Prostate gland (tissue), 2 donors: Measurements from ENCODE around the gene RNASEH2B.

Source experiments
- POLR2A ChIP-seq: fragments of 450-650 bp; IDR thresholded peaks from one replicate; pipeline ENCODE4 v1.6.1; 2016; ENCODE audit warnings: antibody characterized with exemption, mild to moderate bottlenecking
- POLR2AphosphoS5 ChIP-seq: sonication (generic); formaldehyde crosslinking; IDR thresholded peaks from one replicate; pipeline ENCODE4 v1.6.1; 2017; ENCODE audit warnings: antibody characterized with exemption
- TF ChIP-seq, protein P1 (sequence below), 4 experiments: fragments of 200-600 bp in 2 of 4; fragments of 450-650 bp in 2 of 4; sonication (generic) in 2 of 4; IDR thresholded peaks; 1 replicate in 3 of 4; 2 replicates in 1 of 4; pipeline ENCODE4 v1.5.1; 2016 to 2019; ENCODE audit warnings: antibody characterized with exemption in 4 of 4, mild to moderate bottlenecking in 2 of 4, moderate library complexity in 2 of 4

DNA sequence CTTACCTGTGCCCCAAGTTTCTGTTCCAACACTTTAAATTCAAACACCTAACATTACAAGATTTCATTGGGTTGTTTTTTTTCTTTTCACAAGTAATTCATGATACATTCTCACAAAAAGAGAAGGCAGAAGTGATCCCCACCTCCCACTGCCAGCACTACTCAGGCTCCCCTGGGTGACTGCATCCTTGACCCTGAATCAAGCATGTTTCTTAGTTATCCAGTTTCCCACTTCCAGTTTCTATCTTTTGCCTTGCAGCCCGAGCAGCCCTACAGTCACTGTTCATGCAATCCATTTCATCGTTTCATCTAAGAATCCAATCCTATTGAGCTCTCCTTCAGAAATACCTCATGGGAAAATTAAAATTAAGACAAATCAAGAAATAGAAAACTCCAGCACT, 61.4 kb downstream of the RNASEH2B start:
- TF ChIP-seq, protein P1, sequence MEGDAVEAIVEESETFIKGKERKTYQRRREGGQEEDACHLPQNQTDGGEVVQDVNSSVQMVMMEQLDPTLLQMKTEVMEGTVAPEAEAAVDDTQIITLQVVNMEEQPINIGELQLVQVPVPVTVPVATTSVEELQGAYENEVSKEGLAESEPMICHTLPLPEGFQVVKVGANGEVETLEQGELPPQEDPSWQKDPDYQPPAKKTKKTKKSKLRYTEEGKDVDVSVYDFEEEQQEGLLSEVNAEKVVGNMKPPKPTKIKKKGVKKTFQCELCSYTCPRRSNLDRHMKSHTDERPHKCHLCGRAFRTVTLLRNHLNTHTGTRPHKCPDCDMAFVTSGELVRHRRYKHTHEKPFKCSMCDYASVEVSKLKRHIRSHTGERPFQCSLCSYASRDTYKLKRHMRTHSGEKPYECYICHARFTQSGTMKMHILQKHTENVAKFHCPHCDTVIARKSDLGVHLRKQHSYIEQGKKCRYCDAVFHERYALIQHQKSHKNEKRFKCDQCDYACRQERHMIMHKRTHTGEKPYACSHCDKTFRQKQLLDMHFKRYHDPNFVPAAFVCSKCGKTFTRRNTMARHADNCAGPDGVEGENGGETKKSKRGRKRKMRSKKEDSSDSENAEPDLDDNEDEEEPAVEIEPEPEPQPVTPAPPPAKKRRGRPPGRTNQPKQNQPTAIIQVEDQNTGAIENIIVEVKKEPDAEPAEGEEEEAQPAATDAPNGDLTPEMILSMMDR (IDR thresholded peaks at IDR 0.05) = no peak
- TF ChIP-seq POLR2A (no peak), POLR2AphosphoS5 (no peak)
